ENCODE measurements around the gene EPS8. TPM values are rescaled to one million over a fixed set of nuclear protein-coding genes. Genes with fewer than 3 reads are reported as not detected.
A peak's percentile ranks its signal among the peaks of the same experiment; 100 is the strongest.
"Not testable (repeated sequence)": the region's sequence is repeated elsewhere in the genome, so short reads cannot be mapped to it uniquely, and the experiment has no call there.

EPS8 gene
- total RNA-seq, 1 experiment from 2014 or later = 186 TPM

DNA sequence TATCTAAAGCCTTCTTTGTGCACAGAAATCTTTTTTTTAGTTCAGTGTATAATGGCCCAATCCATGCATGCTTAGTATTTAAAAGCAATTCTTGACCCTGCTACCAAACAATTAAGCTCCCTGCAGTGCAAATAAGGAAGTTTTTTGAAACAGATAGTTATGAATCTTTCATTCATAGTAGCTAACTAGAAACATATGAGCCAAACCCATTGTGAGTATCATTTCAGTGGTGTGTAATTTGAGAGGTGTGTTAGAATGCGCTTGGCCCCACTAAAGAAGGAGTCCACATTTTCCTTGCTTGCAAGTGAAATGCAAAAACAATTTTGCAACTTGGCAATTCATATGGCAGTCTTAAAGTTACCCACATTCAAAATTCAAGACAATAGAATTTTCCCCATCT is 14.4 kb downstream of the EPS8 start:
- in situ Hi-C loops (cut with HindIII; ENCODE audit: low pct_unique_long_range_greater_than_20kb, low sequenced_read_pairs) = no loop called here
- DNase-seq (ENCODE audit: low read depth, low spot score) = no peak

GRCh38 chr12:15772405-15773018 is 16.7 kb downstream of the EPS8 start:
- peak; percentile 69 for DNase-seq (ENCODE audit: low read depth, low spot score)
- in situ Hi-C loops (cut with HindIII; ENCODE audit: low pct_unique_long_range_greater_than_20kb, low sequenced_read_pairs) = no loop called here

GRCh38 chr12:15770581-15770980 is 18.6 kb downstream of the EPS8 start:
- DNase-seq (ENCODE audit: low read depth, low spot score) = no peak
- in situ Hi-C loops (cut with HindIII; ENCODE audit: low pct_unique_long_range_greater_than_20kb, low sequenced_read_pairs) = no loop called here

GRCh38 chr12:15770021-15770420 is 19.2 kb downstream of the EPS8 start:
- peak; percentile 32 for DNase-seq (ENCODE audit: low read depth, low spot score)
- in situ Hi-C loops (cut with HindIII; ENCODE audit: low pct_unique_long_range_greater_than_20kb, low sequenced_read_pairs) = no loop called here

DNA sequence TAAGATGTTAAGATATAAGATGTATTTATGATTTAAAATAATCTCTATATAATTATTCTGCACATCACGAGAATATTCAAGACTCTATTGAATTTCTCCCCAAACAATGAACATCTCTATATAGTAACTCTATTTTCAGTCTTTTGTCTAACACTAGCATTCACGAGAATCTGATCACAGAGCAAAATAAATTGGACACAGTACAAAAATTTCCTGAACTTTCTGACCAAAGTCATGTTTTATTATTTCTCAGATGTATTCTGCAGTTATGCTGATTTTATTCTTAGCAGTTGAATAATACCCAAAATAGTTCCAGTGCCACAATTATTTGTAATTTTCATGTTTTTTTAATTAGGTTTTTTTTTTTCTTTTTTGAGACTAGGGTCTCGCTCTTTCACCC is 19.6 kb downstream of the EPS8 start:
- in situ Hi-C loops (cut with HindIII; ENCODE audit: low pct_unique_long_range_greater_than_20kb, low sequenced_read_pairs) = no loop called here
- DNase-seq (ENCODE audit: low read depth, low spot score) = no peak

DNA sequence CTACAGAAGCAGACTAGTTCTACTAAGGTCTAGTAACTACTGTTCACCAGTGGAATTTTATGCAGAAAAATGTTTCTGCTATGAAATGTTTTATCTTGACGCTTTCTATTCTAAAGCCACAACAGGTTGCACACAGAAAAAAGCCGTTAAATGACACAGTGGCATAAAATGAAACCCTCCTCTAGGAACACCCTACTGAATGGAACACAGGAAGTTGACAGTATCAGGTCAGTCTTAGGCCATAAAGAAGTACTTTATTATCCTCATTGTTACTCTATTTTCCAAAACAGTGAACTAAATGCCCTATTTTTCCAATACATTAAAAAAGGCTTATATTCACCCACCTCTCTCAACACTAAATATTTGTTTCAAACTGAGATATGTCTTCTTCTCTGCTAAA is 21.9 kb downstream of the EPS8 start:
- in situ Hi-C loops (cut with HindIII; ENCODE audit: low pct_unique_long_range_greater_than_20kb, low sequenced_read_pairs) = no loop called here
- no peak for DNase-seq (ENCODE audit: low read depth, low spot score)

GRCh38 chr12:15763328-15763727 is 25.9 kb downstream of the EPS8 start:
- in situ Hi-C loops (cut with HindIII; ENCODE audit: low pct_unique_long_range_greater_than_20kb, low sequenced_read_pairs) = no loop called here
- peak; percentile 44 for DNase-seq (ENCODE audit: low read depth, low spot score)

DNA sequence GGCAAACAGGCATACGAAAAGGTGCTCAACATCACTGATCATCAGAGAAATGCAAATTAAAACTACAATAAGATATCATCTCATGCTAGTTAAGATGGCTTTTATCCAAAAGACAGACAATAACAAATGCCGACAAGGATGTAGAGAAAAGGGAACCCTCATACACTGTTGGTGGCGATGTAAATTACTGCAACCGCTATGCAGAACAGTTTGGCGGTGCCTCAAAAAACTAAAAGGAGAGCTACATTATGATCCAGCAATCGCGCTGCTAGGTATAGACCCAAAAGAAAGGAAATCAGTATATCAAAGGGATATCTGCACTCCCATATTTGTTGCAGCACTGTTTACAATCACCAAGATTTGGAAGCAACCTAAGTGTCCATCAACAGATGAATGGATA is 27.0 kb downstream of the EPS8 start:
- in situ Hi-C loops (cut with HindIII; ENCODE audit: low pct_unique_long_range_greater_than_20kb, low sequenced_read_pairs); DNase-seq (ENCODE audit: low read depth, low spot score): not testable (repeated sequence)

- in situ Hi-C loops (cut with HindIII; ENCODE audit: low pct_unique_long_range_greater_than_20kb, low sequenced_read_pairs) = no loop called here
- DNase-seq (ENCODE audit: low read depth, low spot score) = peak; percentile 73
Measured at GRCh38 chr12:15757553-15758255, 31.5 kb downstream of the EPS8 start.

DNA sequence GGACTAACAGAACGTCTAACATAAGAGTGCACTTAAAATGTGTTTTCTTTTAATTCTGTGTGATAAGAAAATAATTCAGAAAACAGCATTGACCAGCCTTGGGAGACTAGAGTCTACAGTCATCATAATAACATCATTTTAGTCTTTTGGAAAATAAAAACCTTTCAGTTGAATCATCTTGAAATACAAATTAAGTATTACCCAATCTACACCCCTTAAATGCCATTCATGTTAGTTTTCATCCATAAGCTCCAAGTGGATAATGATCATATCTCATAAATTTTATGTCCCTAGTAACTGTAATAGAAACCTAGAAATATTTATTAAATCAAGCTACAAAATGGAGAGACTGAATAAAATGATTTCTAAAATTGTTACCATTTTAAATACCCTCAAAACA is 32.4 kb downstream of the EPS8 start:
- in situ Hi-C loops (cut with HindIII; ENCODE audit: low pct_unique_long_range_greater_than_20kb, low sequenced_read_pairs) = no loop called here
- no peak for DNase-seq (ENCODE audit: low read depth, low spot score)

- in situ Hi-C loops (cut with HindIII; ENCODE audit: low pct_unique_long_range_greater_than_20kb, low sequenced_read_pairs) = no loop called here
- DNase-seq (ENCODE audit: low read depth, low spot score) = no peak
Measured at GRCh38 chr12:15754233-15754632, 35.0 kb downstream of the EPS8 start.

GRCh38 chr12:15752785-15753184 is 36.4 kb downstream of the EPS8 start:
- in situ Hi-C loops (cut with HindIII; ENCODE audit: low pct_unique_long_range_greater_than_20kb, low sequenced_read_pairs) = no loop called here
- no peak for DNase-seq (ENCODE audit: low read depth, low spot score)

GRCh38 chr12:15751741-15752140 is 37.4 kb downstream of the EPS8 start:
- DNase-seq (ENCODE audit: low read depth, low spot score) = no peak
- in situ Hi-C loops (cut with HindIII; ENCODE audit: low pct_unique_long_range_greater_than_20kb, low sequenced_read_pairs) = no loop called here

DNA sequence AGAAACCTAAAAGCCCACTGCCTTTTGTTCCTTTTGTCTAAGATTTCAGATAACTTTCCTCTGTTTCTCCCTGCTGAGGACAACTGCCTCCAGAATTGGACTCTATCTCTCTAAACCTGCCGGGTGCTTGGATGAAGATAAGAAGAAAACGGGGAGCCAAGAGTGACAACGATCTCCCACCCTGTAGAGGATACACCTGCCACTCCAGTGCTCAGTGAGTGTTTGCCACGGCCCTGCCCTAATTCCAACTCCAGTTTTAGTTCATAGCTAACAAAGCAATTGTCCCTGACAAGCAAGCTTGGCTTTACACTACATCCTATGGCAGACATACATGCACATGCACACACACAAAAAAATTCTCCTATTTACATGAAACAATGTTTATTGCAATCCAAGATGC is 39.3 kb downstream of the EPS8 start:
- DNase-seq (ENCODE audit: low read depth, low spot score) = no peak
- in situ Hi-C loops (cut with HindIII; ENCODE audit: low pct_unique_long_range_greater_than_20kb, low sequenced_read_pairs) = no loop called here

- in situ Hi-C loops (cut with HindIII; ENCODE audit: low pct_unique_long_range_greater_than_20kb, low sequenced_read_pairs); DNase-seq (ENCODE audit: low read depth, low spot score): not testable (repeated sequence)
Measured at GRCh38 chr12:15741870-15742269, 47.3 kb downstream of the EPS8 start.

DNA sequence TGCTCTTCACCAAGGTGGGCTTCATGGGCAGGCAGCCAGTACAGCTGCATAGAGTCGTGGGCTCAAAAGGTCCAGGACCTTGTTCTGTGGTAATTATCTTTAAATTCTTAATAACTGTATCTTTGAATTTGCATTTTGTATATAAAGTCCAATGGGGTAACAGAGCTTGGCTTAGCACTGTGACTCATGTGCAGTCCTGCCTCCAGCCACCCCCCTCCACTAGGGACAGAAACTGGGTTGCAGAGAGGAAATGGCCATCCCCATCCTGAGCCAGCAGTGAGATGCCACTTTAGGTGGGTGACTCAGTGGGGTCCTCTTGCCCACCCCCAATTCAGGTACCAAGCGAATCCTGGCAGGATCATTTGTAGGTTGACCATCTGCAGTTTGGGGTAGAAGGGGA is 48.1 kb downstream of the EPS8 start:
- no peak for DNase-seq (ENCODE audit: low read depth, low spot score)
- in situ Hi-C loops (cut with HindIII; ENCODE audit: low pct_unique_long_range_greater_than_20kb, low sequenced_read_pairs) = no loop called here

DNA sequence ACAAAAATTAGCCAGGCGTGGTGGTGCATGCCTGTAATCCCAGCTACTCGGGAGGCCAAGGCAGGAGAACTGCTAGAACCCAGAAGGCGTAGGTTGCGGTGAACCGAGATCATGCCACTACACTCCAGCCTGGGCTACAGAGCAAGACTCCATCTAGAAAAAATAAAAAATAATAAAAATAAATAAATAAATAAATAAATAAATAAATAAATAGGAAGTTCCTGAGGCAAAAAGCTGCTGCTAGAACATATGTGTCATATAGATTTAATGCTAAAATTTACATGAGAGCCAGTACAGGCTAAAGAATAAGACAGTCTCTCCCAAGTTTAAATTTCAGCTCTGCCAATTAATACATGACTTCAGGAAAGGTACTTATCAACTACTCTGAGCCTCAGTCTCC is 48.8 kb downstream of the EPS8 start:
- not testable (repeated sequence) for DNase-seq (ENCODE audit: low read depth, low spot score)

DNA sequence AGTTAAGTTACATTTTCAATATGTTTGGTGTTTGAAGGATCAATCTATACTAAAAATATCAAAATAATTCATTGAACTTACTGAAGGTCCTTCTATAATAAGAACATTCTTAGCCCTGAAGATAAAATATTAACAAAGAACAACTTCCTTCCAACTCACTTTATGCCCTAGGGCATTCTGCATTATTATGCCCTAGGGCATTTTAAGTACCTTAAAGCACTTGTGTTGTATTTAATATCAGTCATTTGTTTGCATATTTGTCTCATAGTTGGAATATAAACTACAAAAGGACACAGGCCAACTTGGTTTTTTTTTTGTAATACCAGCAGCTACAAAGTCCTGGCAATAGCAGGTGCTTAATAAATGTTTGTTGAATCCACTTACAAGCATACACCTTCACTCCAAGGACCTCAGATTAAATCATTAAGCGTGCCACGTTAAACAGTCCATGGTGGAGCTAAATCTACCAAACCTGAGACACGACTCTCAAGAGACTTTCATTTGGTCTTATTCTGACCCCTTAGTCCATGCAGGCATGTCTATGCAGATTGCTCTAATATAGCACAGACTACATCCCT is 50.7 kb downstream of the EPS8 start:
- no peak for DNase-seq (ENCODE audit: low read depth, low spot score)
- in situ Hi-C loops (cut with HindIII; ENCODE audit: low pct_unique_long_range_greater_than_20kb, low sequenced_read_pairs) = no loop called here

More for the DNA sequence above, 48.8 kb downstream of the EPS8 start:
- in situ Hi-C loops (cut with HindIII; ENCODE audit: low pct_unique_long_range_greater_than_20kb, low sequenced_read_pairs) = not testable (repeated sequence)
